NK-92 (cell line): ENCODE results near the gene CCL19.
"Not testable (repeated sequence)": the region's sequence is repeated elsewhere in the genome, so short reads cannot be mapped to it uniquely, and the experiment has no call there.

Experiments
- DNase-seq: peaks from one replicate; lab custom pipeline; 2025; ENCODE audit not compliant: unreplicated experiment; lab: John Stamatoyannopoulos, UW

Gene CCL19

DNA sequence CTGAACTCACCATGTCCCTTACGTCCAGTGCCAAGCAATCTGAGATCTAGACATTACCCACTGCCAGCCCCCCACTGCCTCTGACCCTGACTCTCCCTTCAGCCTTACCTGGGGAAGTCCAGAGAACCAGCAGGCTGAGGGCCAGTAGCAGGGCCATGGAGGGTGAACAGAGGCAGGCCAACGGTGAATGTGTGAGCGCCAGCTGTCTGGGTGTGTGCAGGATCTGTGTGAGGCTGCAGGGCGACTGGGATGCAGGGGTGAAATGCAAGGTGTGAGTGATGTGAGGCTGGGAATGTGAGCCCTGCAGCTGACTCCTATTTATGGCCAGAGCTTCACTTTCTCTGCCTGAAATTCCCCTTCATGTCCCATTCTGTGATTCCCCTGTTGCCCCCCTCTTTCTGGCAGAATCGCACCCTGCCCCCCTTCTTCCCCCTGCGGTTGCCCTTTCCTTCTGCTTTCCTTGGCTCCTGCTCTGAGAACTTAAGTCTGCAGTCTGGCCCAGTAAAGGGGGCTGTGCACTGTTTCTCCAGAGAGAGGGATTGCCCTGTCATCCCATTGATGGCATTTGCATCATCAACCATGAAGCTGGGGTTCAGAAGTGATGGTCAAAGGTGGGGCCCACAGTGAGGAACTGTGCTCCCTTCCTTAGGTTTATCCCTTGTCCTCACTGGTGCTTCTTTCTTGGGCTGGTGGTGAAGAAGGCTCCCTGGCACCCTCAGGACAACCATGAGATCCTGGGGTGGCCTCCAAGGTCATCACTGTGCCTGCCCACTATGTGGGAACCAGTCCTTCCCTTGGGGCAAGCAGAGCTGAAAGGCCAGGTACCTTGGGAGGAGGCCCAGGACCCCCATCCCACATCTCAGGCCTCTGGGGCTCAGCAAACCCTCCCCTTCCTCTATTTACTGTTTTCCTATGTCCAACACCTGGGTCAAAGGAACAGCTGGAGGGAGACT, at the start of gene CCL19:
CCL19 (minus strand) TSS at position 294 of the 953 bp plus-strand sequence; CDS start at position 157, 137 bp downstream.
- no peak for DNase-seq

DNA sequence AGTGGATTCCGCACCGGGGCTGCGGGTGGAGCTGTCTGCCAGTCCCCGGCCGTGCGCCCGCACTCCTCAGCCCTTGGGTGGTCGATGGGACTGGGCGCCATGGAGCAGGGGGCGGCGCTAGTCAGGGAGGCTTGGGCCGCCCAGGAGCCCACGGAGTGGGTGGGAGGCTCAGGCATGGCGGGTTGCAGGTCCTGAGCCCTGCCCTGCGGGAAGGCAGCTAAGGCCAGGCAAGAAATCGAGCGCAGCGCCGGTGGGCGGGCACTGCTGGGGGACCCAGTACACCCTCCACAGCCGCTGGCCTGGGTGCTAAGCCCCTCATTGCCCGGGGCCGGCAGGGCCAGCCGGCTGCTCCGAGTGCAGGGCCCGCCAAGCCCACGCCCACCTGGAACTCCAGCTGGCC, 49.1 kb upstream of the CCL19 start:
- not testable (repeated sequence) for DNase-seq

GRCh38 chr9:34737677-34738260, 46.7 kb upstream of the CCL19 start:
- no peak for DNase-seq

DNA sequence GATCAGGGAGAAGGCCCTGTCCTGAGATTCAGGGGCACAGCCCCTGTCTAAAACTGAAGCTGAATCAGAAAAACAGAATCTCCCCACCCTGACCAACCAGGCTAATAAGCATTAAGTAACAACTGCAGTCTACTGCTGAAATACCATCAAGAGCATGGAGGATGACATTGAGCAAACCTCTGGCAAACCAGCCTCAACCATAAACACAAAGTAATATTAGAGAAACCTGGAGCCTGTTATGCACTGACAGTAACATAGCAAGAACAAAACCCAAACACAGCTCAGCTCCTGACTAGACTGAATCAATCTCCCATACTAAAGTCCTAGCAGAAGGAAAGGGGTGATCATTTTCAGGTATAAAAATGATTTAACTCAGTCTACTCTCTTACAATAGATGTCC, 43.6 kb upstream of the CCL19 start:
- DNase-seq, result no peak

DNA sequence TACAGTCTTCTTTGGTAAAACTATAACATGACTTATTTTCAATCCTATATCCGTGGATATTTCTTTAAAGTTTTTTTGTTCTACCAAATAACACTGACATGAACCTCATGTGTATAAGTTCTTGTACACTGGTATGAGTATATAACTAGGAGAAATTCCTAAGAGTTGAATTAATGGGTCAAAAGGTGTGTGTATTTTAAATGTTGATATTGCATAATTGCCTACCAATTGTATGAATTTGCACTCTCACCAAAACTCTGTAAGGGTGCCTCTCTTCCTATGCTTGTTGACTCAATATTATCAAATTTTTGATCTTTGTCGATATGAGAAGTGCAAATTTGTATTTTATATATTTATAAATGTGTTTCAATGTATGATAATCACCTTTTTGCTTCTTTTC, 41.8 kb upstream of the CCL19 start:
- DNase-seq, result no peak

DNA sequence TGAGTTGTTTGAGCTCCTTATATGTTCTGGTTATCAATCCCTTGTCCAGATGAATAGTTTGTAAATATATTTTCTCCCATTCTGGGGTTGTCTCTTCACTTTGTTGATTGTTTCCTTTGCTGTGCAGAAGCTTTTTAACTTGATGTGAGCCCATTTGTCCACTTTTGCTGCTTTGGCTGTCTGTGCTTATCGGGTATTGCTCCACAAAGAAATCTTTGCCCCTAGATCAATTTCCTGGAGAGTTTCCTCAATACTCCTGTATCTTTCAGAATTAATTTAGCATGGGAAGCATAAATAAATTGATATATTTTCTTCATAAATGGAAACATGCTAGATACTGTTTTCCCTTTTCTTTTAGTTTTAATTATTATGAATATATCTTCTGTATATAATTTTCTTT, 41.4 kb upstream of the CCL19 start:
- DNase-seq, result no peak

GRCh38 chr9:34723141-34723540, 32.1 kb upstream of the CCL19 start:
- DNase-seq, result no peak

DNA sequence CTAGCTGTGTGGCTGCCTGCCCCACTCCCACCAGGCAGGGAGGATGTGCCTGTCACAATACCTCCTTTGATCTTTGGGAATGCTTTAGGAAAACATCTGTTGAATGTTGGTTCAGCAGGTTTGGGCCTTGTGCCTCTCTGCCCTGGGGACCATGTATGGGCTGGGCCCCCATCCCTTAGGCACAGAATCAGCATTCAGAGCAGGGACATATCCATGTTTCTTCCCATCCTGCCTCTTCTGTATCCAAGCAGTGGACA, 28.6 kb upstream of the CCL19 start:
- not testable (repeated sequence) for DNase-seq

- DNase-seq, result no peak
These were observed 28.1 kb upstream of the CCL19 start for GRCh38 chr9:34719021-34719768.

- no peak for DNase-seq
These were observed 27.0 kb upstream of the CCL19 start for GRCh38 chr9:34717996-34718614.

DNA sequence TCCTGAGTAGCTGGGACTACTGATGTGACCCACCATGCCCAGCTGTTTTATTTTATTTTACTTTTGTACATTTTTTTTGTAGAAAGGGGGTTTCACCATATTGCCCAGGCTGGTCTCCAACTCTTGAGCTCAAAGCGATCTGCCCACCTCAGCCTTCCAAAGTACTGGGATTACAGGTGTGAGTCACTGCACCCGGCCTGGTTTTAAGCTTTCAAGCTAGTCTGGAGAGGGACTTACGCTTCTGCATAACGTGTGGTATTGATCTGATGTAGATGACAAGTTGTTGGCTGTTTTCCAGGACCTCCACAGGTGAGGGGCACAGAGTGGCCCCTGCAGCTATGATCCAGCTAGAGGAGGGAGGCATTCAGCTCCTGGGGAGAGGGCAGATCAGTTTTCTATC, 25.6 kb upstream of the CCL19 start:
- DNase-seq, result no peak

DNA sequence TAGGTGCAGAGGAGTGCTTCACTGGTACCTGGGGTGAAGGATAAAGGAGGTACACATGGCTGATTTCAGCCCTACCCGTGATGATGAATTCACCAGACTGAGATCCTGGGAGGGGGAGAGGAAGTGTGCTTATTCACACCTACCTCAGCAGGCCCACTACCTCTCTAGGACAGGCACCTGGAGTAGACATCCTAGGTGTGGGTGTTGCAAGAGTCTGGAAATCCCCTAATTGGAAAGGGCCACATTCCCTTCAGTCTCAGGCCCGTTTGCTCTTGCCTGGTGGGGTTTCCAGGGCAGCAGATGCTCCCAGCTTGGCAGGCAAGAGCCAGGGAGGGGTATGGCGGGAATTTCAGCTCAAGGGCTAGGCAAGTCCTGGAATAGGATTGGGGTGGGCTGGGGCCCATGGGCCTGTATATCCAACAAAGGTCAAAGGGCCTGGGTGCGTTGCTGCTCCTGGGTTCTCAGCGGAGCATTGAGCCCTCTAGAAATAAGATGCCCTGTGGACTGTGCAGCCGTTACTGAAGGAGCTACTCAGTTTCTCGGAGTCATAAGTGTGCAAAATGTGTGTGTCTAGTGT, 24.7 kb upstream of the CCL19 start:
- no peak for DNase-seq

GRCh38 chr9:34714007-34714406, 22.9 kb upstream of the CCL19 start:
- no peak for DNase-seq

DNA sequence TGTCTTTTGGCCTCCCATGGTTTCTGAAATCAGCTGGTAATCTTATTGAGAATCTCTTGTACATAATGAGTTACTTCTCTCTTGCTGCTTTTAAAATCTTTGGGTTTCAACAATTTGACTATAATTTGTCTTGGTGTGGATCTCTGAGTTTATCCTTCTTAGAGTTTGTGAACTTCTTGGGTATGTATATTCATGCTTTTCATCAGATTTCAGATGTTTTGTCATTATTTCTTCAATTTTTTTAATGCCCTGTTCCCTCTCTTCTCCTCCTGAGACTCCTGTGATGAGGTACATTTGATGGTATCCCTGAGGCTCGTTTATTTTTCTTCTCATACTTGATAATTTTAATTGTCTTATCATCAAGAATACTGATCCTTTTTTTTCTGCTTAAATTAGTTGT, 21.1 kb upstream of the CCL19 start:
- no peak for DNase-seq

DNA sequence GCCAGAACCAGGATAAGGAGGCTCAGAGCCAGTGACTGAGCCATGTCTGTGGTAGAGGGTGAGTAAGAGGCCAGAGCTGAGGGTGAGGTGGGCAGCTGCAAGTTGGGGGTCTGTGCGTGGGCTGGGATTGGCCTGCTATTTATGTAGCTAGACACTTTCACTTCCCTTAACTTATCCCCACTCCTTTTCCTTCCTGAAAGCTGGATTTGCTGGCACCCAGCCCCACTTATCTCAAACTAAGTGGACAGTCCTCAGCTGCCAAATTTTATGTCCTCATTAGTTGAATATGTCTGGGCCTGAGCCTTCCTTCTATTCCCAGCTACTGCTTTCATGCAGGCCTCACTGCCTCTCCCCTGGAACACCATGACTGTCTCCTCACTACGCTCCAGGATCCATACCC, 18.9 kb upstream of the CCL19 start, which contains the start of gene CCL21:
CCL21 (minus strand) TSS at position 114 of the 400 bp plus-strand sequence; CDS start at position 44, 70 bp downstream.
- DNase-seq, result no peak

GRCh38 chr9:34709196-34709978, 18.3 kb upstream of the CCL19 start:
- DNase-seq, result no peak

GRCh38 chr9:34707130-34707529, 16.1 kb upstream of the CCL19 start:
- DNase-seq, result no peak

DNA sequence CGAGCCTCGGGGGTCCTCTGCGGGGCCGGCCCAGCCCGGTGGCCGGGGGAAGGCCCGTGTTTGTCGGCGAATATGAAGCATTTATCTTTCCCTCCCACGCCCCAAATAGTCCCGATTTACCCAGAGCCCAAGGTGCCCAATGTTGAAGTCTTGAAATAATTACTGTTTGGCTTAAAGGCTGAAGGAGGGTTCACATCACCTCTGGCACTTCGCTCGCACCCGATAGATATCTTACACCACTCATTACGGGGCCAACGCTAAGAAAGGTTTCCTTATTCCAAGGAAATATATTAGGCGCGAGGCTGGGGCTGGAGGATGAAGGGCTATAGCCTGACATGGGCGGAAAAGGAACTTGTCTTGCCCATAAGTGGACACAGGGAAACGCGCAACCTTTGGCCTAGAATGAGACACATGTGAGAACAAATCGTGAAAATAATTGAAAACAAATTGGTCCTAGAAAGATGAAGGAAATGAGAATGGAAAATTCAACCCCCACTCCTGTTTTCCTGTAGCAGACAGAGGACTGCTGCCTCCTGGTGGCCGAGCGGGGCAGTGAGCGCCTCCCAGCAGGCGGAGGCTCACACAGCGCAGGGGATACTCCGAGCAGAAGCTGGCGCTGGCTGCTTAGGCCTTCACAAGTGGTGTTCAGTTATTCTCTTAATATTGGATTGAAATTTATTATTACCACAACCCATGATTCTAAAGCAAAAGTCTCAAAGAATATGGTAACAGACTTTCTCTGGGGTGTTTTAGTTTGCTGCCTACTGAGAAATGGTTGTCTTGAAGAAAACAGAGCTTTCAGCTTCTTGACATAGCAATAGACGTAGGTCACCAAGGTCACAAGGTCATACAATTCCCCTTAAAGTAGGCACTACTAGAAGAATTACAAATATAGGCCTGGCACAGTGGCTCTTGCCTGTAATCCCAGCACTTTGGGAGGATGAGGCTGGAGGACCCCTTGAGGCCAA, 11.0 kb upstream of the CCL19 start:
- DNase-seq, result no peak
